ENCODE data around the gene ANGPTL5.
"Not testable (repeated sequence)": the region's sequence is repeated elsewhere in the genome, so short reads cannot be mapped to it uniquely, and the experiment has no call there.

Gene ANGPTL5

GRCh38 chr11:101916422-101916821 is at the start of gene ANGPTL5:
Gene ANGPTL5, minus strand, starts transcription at chr11:101916522. Its CDS starts 8,613 bp downstream, at chr11:101907909.
- DNase-seq, result no peak

DNA sequence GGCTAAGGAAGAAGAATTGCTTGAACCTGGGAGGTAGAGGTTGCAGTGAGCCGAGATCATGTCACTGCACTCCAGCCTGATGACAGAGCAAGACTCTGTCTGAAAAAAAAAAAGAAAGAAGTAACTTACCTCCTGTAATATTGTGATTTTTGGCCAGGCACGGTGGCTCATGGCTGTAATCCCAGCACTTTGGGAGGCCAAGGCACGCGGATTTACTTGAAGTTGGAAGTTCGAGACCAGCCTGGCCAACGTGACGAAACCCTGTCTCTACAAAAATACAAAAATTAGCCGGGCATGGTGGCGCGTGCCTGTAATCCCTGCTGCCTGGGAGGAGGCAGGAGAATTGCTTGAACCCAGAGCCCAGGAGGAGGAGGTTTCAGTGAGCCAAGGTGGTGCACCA is 47.9 kb upstream of the ANGPTL5 start:
- DNase-seq, result not testable (repeated sequence)

DNA sequence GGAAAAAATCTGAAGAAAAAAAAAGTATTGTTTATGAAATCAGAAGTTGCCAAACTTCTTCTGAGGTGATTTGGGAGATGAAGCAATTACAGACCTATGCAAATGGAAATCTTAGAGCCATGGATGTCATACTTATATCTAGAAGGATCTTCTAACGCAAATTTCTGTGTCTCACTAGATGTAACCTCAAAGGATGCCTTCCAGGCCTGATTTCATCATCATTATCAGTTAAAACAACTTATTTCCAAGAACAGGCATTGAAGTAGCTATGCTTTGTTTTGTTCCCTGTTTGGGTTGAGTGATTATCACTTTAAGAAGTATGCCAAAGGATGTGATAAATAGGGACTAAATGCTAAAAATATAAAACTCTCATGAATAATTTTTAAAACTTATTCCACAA is 43.9 kb upstream of the ANGPTL5 start:
- DNase-seq, result no peak

- no peak for DNase-seq
These were observed 39.4 kb upstream of the ANGPTL5 start for GRCh38 chr11:101955701-101956100.

DNA sequence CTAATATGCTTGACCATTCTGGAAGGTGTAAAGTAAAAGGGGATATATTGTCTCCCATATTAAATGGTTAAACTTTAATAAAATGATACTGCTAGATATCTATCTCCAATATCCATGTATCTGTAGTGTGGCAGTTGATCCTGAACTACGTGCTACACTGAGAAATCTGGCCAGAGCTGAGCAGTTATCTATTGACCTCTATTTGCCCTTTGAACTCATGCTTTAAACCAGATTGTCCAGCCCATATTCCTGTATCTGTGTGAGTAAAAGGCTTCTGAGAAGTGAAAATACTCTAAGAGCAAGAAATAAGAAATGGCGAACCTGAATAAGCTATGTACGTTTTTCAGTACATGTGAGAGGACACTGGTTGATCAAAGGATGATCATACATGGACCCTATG is 39.0 kb upstream of the ANGPTL5 start:
- no peak for DNase-seq

DNA sequence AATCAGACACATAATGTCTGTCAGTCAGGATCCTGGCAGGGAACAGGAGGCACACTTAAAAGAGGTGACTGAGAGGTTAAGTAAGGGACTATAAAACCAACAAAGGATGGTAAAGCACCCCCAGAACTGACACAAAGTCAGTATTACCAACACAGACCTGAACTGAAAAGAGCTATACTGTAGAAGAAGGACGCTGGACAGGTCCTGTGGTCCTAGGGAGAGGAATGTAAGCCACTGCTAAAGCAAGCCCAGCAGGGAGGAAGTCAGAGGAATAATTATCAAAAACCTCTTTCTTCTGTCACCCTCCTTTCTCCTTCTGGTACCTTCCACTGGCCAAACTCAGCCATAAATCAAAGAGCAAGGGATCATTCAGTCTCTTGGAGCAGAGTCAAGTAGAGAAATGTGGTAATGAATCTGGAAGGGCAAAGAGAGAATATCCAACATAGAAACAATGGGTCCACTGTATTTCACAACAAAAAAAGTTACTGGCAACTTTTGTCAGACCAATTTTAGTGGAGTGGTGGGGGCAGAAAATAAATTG is 33.4 kb upstream of the ANGPTL5 start:
- DNase-seq, result no peak

- DNase-seq, result peak in 1 of 2 experiments; percentile 34
These were observed 29.1 kb upstream of the ANGPTL5 start for GRCh38 chr11:101945448-101945847.

GRCh38 chr11:101944923-101945322 is 28.6 kb upstream of the ANGPTL5 start:
- peak; percentile 9 to 35 for DNase-seq

GRCh38 chr11:101940901-101941520 is 24.7 kb upstream of the ANGPTL5 start:
- no peak for DNase-seq

GRCh38 chr11:101931692-101932091 is 15.4 kb upstream of the ANGPTL5 start:
- no peak for DNase-seq

DNA sequence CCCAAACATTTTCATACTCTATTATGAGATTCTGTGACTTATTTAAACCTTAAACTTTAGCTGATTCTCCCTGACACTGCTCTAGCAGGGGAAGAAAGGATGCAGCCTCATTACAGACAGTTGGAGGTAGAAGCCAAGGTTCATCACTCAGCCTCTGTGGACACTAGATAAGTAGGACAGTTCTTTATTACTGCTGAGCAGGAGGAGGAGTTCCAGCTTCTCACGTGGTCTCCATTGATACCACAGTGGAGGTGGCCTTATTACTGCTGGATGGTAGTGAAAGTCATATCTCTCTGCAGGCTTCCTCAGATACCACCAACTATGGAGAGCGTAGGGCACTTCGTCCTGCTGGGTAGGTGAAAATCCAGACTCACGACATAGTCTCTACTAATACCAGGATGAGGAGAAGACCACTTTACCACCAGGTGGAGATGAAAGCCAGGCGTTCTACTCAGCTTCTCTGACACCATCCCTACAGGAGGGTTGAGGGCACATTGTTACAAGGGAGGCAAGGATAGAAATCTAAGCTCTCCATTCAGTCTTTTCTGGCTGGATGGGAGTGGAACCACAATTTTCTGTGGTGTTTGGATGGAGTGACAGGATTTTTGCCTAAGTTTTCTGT is 13.1 kb upstream of the ANGPTL5 start:
- DNase-seq, result no peak

GRCh38 chr11:101923554-101923953 is 7.2 kb upstream of the ANGPTL5 start:
- no peak for DNase-seq

GRCh38 chr11:101920992-101921391 is 4.7 kb upstream of the ANGPTL5 start:
- DNase-seq, result no peak

- no peak for DNase-seq
These were observed 904 bp upstream of the ANGPTL5 start for GRCh38 chr11:101917226-101917625.

DNA sequence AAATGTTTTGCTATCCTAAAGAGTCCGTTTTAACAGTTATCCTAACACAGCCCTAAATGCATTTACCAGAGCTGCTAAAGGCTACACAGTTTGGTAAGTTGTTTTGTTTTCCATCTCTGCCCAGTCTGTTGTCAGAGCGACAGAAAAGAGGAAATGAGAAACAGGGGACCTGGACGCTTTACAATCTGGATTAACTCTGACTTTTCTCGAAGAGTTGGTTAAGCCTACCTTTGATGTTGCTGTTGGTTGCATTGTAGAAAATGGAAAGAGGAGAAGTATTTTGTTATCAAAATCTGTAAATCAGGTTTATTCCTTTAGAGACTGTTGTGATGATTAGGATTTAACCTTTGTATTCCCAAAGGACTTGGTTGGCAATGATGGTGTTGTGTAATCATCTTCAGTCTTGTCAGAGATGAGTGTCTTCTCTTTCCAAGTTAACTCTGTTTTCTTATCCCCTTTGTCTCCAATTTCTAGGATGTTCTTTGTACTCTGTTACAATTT is 481 bp downstream of the ANGPTL5 start:
- no peak for DNase-seq

GRCh38 chr11:101914738-101915426 is 1.4 kb downstream of the ANGPTL5 start, which contains the start of gene CEP126:
Gene CEP126, plus strand, starts transcription at chr11:101915010. Its CDS starts 275 bp downstream, at chr11:101915285.
- DNase-seq, result peak; percentile 84 to 90

DNA sequence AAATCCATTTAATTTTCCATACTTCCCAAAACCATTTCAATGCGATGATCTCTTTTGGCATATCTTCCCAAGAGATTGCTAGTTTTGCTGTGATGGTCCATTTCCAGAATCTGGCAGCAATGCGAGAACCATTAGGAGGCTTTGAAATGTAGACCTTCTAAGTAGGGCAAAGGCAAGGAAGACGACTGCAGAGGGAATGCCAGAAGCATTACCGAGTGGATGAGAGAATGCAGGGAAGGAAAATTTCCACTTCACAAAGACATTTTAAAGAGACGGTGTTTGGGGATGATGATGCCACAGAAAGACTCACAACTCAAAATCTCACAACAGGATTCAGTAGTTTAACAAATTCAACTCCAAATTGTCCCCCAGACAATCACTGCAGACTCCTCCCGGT is 2.0 kb downstream of the ANGPTL5 start:
- no peak for DNase-seq

DNA sequence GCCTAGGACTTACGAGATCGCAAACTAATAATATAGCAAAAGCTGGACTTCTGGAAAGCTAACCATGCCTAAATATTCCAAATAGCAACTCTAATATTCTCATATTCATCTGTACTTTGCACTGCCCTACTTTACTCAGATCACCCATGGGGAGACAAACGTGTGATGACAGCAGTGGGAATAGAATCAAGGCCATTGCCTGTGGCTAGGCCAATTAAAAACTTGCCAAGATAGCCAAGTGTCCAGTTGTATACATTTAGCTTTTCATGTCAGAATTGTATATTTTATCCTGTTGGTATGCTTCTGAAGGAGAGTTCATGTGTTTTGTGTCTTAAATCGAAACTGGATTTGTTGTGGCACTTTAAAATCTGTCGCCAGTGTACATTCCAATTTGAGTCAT is 2.7 kb downstream of the ANGPTL5 start:
- no peak for DNase-seq

- DNase-seq, result no peak
These were observed 3.5 kb downstream of the ANGPTL5 start for GRCh38 chr11:101912823-101913284.

- DNase-seq, result no peak
These were observed 7.2 kb downstream of the ANGPTL5 start for GRCh38 chr11:101909087-101909486.

- DNase-seq, result no peak
These were observed 8.5 kb downstream of the ANGPTL5 start for GRCh38 chr11:101907815-101908214.

DNA sequence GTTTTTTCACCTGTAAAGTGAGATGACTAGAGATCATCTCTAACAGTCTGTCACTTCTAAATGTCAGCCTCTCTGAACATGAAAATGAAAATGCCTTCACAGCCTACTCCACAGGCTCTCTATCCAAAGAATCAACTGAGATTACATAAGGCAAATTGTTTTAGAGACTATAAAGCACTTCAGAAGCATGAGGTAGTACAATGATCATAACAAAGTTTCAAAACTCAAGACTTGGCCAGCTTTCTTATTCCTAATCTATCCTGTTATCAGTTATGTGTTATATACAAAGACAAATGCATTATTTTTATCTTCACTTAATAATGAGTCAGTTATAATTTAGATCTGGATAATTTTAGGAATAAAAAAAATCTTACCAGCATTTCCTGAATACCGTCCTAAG is 21.8 kb downstream of the ANGPTL5 start:
- DNase-seq, result no peak

DNA sequence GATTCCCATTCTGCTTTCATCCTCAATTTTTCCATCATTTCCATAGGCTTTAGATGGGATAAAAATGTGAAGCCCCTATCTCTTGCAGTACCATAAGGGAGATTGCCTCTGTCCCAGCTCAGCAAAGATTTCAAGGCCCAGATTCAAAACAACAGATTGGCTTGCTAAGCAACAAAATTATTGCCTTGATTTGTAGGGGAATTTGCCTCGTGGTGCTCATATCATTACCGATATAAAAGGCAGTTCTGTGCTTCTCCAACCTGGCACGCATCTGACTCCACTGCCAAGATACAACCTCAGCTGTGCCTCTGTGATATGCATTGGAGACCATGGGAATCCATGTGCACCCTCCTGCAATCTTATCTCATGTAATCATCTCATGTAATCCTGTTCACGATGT is 26.6 kb downstream of the ANGPTL5 start:
- no peak for DNase-seq

DNA sequence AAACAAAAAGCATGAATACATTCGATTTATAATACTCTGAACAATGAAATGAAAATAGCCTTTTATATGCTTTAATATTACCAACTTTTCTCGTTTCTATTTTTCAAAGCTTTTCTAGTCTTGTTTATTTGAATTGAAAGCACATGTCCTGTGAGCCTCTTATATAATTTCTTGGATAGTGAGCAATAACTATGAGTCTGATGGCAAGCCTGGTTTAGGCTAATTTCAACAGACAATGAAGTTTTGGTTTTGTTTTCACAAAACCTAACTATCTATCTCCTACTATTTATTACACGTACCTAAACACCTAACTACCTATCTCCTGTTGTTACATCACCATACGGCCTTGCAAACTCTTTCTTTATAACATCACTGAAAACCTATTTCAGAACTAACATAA is 30.7 kb downstream of the ANGPTL5 start:
- DNase-seq, result no peak

All from NCI-H187 (cell line).